ENCODE measurements around the gene COLQ.

DNA sequence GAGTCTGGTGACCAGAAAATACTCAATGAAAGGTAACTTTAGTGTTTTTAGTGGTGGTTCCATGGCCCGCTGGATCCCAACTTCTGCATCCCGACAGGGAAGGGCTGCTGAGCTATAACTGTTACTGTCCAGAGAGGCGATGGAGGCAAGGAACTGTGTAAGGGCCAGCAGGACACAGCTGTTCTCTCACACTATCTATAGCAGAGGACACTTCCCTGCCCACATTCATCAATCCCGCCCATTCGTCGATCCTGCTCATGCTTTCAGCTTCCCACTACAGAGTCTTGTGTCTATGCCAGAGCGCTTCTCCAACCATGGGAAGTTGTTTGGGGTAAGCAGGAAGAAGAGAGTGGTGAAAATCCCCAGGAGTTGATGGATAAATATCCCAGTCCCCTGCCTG is 8.4 kb downstream of the COLQ start:
- TF ChIP-seq EZH2phosphoT487 (IDR thresholded peaks at IDR 0.05; ENCODE audit: insufficient read depth, low read depth) (no peak), EZH2 (IDR thresholded peaks at IDR 0.05; ENCODE audit: insufficient read depth, poor library complexity, severe bottlenecking) (no peak)
